IPS DF 4.7 (cell line): ENCODE results near the gene SNX17.
"Not testable (repeated sequence)": the region's sequence is repeated elsewhere in the genome, so short reads cannot be mapped to it uniquely, and the experiment has no call there.

Source experiments
- DNase-seq: peaks from one replicate; pipeline ENCODE4 v3.0.0-alpha.2; 2013; ENCODE audit warnings: low spot score; ENCODE audit errors: extremely low read depth

The SNX17 gene, protein sequence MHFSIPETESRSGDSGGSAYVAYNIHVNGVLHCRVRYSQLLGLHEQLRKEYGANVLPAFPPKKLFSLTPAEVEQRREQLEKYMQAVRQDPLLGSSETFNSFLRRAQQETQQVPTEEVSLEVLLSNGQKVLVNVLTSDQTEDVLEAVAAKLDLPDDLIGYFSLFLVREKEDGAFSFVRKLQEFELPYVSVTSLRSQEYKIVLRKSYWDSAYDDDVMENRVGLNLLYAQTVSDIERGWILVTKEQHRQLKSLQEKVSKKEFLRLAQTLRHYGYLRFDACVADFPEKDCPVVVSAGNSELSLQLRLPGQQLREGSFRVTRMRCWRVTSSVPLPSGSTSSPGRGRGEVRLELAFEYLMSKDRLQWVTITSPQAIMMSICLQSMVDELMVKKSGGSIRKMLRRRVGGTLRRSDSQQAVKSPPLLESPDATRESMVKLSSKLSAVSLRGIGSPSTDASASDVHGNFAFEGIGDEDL

GRCh38 chr2:27370026-27370815 is at the start of gene SNX17, which contains the start of gene EIF2B4:
Gene SNX17 (plus strand): TSS chr2:27370616. CDS start chr2:27370744, 128 bp downstream.
Gene EIF2B4 (minus strand): TSS chr2:27370338. CDS start chr2:27370314, 24 bp downstream.
- peak; percentile 93 for DNase-seq

DNA sequence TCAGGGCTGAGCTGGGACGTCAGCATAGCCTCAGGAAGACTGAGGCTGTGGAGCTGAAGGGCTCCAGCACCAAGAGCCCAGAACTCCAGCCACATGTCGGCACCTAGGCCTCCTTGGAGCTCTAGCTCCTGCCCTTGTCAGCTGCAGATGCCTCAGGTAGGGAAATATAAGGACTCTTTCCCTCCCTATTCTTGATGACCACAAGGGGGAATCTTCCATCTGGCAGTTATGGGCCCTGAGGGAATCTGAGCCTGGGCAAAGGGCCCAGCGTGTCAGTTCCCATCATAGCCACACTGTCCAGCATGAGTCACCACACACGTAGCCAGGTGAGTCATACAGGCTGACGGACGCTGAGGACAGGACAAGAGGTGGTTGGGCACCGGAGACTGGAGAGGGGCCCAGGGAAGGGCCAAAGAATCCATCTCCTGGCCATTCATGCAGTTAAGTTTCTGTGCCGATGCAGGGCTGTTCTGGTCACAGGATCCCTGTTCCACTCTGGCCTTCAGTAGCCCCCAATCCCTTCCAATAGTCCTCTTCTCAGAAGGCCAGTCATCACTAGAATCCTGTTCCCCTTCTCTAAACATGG is 49.4 kb upstream of the SNX17 start:
- DNase-seq, result no peak

GRCh38 chr2:27322301-27322765 is 48.1 kb upstream of the SNX17 start:
- DNase-seq, result no peak

DNA sequence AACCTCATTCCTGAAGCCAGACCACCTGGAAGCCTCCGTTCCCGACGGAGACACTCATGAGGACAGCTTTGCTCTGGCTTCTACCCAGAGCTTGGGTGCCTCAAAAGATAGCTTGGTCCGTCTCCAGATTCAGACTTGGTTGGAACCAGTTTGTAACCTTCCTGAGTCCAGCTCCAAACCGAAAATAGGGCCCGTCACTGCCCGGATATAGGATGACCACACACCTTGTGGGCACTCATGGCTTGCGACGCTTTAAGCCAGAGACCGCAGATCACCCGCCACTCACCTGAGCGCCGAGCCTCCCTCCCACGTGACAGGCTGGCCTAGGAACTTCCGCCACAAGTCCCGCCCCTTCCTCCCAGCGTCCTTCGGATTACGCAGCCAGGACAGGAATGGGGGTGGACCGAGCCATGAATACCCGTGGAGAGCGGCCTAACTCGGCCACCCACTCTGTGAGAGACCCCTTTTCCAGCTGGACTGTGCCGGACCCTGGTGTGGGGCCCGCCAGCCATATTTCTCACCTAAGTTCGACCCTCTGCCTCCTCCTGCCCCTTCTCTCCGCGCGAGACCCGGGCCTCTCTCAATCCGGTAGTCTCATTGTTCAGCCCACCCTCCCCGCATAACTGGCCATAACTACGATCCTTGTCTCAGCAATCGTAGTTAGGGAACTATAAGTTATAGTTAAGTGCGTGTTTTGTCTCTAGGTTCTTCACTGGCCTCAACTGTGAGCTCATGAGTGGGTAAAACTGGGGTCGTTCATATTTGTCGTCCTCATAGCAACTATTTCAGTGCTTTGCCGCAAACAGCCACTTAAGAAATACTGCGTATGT is 47.4 kb upstream of the SNX17 start, which contains the start of gene MPV17:
MPV17 (minus strand) TSS at position 332 of the 830 bp plus-strand sequence. CDS start 580 bp downstream, outside the sequence.
- DNase-seq, result peak; percentile 81

DNA sequence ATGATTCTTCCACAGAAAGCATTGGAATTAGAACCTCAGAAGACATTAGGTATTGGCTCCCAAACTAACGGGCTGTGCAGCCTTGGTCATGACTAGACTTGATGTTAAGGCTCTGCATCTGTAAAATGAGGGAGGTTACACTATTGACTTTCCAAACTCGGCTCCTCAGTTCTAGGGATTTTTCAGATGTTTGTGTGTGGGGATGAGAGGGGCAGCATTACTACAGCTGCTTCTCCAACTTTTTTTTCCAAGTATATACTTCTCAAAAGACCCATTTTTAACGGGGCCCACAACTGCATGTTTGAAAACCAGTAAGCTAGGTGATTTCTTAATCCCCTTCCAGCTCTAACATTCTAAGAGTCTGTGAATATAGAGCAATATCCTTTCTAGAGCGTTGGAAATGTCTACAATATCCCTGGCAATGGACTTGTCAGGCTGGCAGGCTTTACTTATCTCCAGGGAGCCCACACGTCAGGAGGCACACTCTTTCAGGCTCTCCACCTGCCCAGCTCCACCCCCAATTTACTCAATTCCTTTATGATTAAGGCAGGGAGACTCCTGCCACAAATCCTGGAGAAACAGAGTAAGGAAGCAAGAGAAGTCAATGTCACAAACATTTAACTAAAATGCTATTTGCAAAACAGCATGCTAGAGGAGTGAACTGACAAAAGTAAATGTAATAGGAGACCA is 46.7 kb upstream of the SNX17 start:
- no peak for DNase-seq

DNA sequence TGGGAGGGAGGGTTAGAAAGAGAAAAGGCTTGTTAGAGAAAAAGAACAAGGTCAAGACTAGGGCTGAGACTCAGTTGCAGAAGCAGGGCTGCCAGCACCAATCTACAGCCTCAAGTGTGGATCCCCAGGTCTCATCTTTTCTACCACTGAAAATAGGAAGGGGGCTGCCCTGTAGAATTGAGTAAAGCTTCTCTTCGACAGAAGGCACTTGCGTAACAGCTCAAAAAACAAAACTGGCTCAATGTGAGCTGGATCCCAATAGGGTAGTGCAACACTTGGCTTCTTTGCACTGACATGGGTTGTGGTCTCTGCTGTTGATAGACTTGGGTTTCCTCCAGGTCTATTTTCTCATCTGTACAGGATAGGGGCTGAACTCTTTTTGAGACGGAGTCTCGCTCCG is 45.7 kb upstream of the SNX17 start:
- no peak for DNase-seq

- DNase-seq, result no peak
These were observed 35.1 kb upstream of the SNX17 start for GRCh38 chr2:27335311-27335710.

GRCh38 chr2:27336173-27336572 is 34.2 kb upstream of the SNX17 start:
- DNase-seq, result no peak

DNA sequence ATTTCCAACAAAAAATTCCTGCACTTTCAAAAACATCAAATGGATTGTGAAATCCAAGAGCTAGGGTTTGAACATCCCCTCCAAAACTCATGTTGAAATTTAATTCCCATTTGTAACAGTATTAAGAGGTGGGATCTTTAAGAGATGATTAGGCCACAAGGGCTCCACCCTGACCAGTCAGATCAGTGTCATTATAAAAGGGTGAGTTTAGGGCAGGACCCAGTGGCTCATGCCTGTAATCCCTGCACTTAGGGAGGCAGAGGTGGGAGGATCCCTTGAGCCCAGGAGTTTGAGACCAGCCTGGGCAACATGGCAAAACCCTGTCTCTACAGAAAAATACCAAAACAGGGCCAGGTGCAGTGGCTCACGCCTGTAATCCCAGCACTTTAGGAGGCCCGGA is 22.8 kb upstream of the SNX17 start:
- no peak for DNase-seq

DNA sequence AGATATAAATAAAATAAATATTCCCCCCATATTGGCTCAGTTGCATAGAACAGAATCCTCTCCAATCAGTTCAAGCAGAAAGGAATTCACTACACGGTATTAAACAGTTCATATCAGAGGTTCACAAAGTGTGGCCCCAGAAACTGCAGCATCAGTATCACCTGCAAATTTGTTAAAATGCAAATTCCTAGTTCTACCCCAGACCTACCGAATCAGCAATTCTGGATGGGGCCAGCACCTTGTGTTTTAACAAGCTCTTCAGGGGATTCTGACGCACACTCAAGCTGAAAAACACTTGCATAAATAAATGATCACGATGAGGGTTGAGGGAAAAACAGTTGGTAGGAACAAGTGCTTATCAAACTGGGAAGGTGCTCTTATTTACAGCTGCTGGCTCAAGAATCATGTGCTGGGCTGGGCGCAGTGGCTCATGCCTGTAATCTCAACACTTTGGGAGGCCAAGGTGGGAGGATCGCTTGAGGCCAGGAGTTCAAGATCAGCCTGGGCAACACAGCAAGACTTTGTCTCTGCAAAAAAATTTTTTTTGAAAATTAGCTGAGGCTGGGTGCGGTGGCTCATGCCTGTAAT is 20.2 kb upstream of the SNX17 start:
- DNase-seq, result no peak

DNA sequence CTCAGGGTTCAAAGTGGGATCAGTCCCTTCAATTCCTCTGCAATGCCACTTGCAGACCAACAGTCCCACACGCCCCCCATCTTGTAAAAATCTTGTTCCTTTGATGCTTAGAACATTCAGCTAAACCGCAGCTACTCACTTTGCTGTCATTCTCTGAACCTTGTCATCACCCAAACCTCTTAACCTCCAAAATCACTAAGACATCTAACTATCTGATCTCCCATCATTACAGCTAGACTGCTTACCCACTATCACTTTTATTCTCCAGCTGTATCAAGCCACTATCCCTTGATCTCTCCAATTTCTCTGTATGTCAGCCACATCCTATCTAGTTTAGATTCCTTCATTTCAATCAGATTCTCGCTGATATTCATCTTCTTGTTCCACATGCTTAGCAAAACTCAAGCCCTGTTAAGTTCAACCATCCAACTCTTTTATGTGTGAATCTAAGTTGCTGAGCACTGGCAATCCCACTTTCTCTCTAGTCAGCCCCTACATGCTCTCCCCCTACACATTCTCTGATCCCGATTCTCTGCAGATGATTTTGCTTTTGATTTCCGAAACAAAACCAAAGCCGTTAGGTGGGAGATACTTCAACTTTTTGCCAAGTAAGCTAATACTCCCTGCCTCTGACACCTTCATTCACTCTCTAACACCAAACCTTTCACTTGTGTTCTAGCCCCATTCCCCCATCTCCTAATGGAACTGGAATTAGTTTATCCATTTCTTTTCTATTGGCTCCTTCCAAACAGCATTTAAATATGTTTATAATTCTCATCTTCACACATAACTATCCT is 18.4 kb upstream of the SNX17 start:
- no peak for DNase-seq

- not testable (repeated sequence) for DNase-seq
These were observed 17.0 kb upstream of the SNX17 start for GRCh38 chr2:27353386-27353761.

- DNase-seq, result no peak
These were observed 16.4 kb upstream of the SNX17 start for GRCh38 chr2:27353762-27354596.

DNA sequence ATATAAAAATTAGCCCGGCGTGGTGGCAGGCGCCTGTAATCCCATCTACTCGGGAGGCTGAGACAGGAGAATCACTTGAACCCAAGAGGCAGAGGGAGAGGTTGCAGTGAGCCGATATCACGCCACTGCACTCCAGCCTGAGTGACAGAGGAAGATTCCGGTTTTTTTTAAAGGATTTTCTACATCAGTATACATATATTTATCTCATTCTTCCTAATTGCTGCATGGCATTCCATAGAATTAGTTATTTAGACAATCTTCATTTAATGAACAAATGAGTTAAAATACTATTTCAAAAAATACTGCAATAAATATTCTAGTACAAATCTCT is 15.9 kb upstream of the SNX17 start:
- no peak for DNase-seq

- DNase-seq, result no peak
These were observed 14.4 kb upstream of the SNX17 start for GRCh38 chr2:27356056-27356381.

GRCh38 chr2:27356382-27357181 is 13.8 kb upstream of the SNX17 start, which contains the start of gene GTF3C2:
Gene GTF3C2 (minus strand): TSS chr2:27356764. CDS start chr2:27343554, 13,210 bp downstream.
- peak; percentile 98 for DNase-seq

DNA sequence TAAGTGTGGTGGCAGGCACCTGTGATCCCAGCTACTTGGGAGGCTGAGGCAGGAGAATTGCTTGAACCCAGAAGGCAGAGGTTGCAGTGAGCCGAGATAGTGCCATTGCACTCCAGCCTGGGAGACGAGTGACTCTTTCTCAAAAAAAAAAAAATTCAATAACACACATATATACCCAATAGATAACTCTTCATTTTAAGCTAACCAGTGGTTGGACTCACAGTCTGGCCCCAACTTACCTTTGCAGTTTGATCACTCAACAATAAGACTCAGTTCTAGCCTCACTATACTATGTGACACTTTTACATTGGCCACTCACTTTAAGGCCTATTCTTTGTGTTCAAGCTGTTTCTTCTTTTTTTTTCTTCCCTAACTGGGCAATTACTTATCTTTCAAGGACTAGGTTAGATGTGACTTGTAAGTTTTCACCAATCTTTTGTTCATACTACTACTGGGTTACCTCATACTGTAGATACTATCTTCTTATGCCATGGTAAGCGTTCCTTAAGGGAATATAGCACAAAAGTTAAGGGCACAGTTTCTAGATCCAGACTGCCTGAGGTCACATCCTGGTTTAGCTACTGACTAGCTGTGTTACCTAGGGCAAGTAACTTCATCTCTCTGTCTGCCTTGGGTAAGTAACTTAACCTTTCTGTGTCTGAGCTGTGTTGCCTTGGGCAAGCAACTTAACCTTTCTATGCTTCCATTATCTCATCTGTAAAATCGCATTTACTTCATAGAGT is 7.6 kb upstream of the SNX17 start:
- DNase-seq, result no peak
